PC-3 (cell line): ENCODE results near the gene SMIM9. TPM values are rescaled to one million over a fixed set of nuclear protein-coding genes. Genes with fewer than 3 reads are reported as not detected.

ENCODE experiments used
- ATAC-seq: fragments of 200-7000 bp; cut with Tn5 transposase; 2 replicates; pipeline ENCODE4 v1.9.1; 2020; ENCODE audit warnings: mild to moderate bottlenecking, moderate library complexity
- BruUV-seq: library from RNA; stranded (reverse); fragments of 400-500 nt; replicated peaks from 2 replicates; lab custom pipeline; 2021; lab: Mats Ljungman, UMichigan
- CTCF ChIA-PET: fragments of 300-600 bp; sonication (Branson Sonifier 250); formaldehyde crosslinking; loops from one replicate; lab custom pipeline; 2022; ENCODE audit warnings: antibody characterized with exemption; lab: Charles Lee
- POLR2A ChIA-PET: fragments of 300-600 bp; sonication (Branson Sonifier 250); formaldehyde crosslinking; loops from one replicate; lab custom pipeline; 2022; ENCODE audit warnings: antibody characterized with exemption; ENCODE audit not compliant: unreplicated experiment; lab: Charles Lee
- DNase-seq: peaks from one replicate; pipeline ENCODE4 v3.0.0-alpha.2; 2015
- H2AFZ ChIP-seq: fragments of 300-600 bp; sonication (generic); 2 replicates; pipeline ENCODE4 v1.6.0; 2016; ENCODE audit warnings: antibody characterized with exemption, low read length
- H3F3A ChIP-seq: fragments of 300-600 bp; sonication (generic); one replicate; pipeline ENCODE4 v1.6.0; 2017; ENCODE audit warnings: antibody characterized with exemption, low read length, control low read depth, mild to moderate bottlenecking; ENCODE audit not compliant: unreplicated experiment
- H3K27ac ChIP-seq: fragments of 300-600 bp; sonication (generic); 2 replicates; pipeline ENCODE4 v1.5.1; 2016; ENCODE audit warnings: mild to moderate bottlenecking, low read length
- H3K27me3 ChIP-seq: fragments of 300-600 bp; sonication (generic); 2 replicates; pipeline ENCODE4 v1.6.1; 2016; ENCODE audit warnings: low read length, mixed read lengths
- H3K36me3 ChIP-seq: fragments of 300-600 bp; sonication (generic); 2 replicates; pipeline ENCODE4 v1.6.1; 2016; ENCODE audit warnings: low read depth, mixed run types, low read length, mixed read lengths
- H3K4me1 ChIP-seq: fragments of 300-600 bp; sonication (generic); 2 replicates; pipeline ENCODE4 v1.5.1; 2016; ENCODE audit warnings: low read length; ENCODE audit not compliant: insufficient read depth
- H3K4me2 ChIP-seq: fragments of 300-600 bp; sonication (generic); 2 replicates; pipeline ENCODE4 v1.6.0; 2016; ENCODE audit warnings: low read length
- H3K4me3 ChIP-seq: fragments of 300-600 bp; sonication (generic); 2 replicates; pipeline ENCODE4 v1.5.1; 2016; ENCODE audit warnings: mild to moderate bottlenecking, low read length, mixed read lengths
- H3K79me2 ChIP-seq: fragments of 300-600 bp; sonication (generic); 2 replicates; pipeline ENCODE4 v1.6.1; 2017; ENCODE audit warnings: low read length, mixed read lengths
- H3K9ac ChIP-seq: fragments of 300-600 bp; sonication (generic); 2 replicates; pipeline ENCODE4 v1.6.0; 2016; ENCODE audit warnings: mild to moderate bottlenecking, low read length
- H3K9me2 ChIP-seq: fragments of 300-600 bp; sonication (generic); replicated peaks from 2 replicates; pipeline ENCODE4 v1.6.1; 2016; ENCODE audit warnings: mixed run types, low read length, mixed read lengths
- H3K9me3 ChIP-seq: fragments of 300-600 bp; sonication (generic); 2 replicates; pipeline ENCODE4 v1.6.1; 2016; ENCODE audit warnings: low read length, mixed read lengths
- H4K20me1 ChIP-seq: fragments of 300-600 bp; sonication (generic); 2 replicates; pipeline ENCODE4 v1.6.1; 2016; ENCODE audit warnings: low read length, mixed read lengths
- CTCF ChIP-seq: fragments of 300-600 bp; sonication (generic); conservative IDR thresholded peaks from 2 replicates; pipeline ENCODE4 v1.5.1; 2017; ENCODE audit warnings: antibody characterized with exemption, low read depth, mild to moderate bottlenecking, low read length
- EZH2 ChIP-seq: fragments of 300-600 bp; sonication (generic); IDR thresholded peaks from one replicate; pipeline ENCODE4 v1.6.1; 2017; ENCODE audit warnings: antibody characterized with exemption, mild to moderate bottlenecking, low read length; ENCODE audit not compliant: unreplicated experiment
- EZH2phosphoT487 ChIP-seq: fragments of 300-600 bp; sonication (generic); IDR thresholded peaks from 2 replicates; pipeline ENCODE4 v1.6.1; 2018; ENCODE audit warnings: mild to moderate bottlenecking, antibody characterized with exemption, low read length, borderline replicate concordance
- intact Hi-C: fragments of 100-400 bp; cut with micrococcal nuclease; formaldehyde crosslinking; loops from 2 replicates; pipeline ENCODE4 v1.9.0; 2023
- total RNA-seq: library from RNA; depleted of rRNA; stranded (reverse); fragments of >200 nt; gene quantifications from 2 replicates; pipeline ENCODE4 v1.2.3, GENCODE V29; 2014

SMIM9 gene
- total RNA-seq, 1 experiment from 2014 or later: not detected

- no peaks in the 10 kb centered on the region for H3K27me3 ChIP-seq
- H3F3A ChIP-seq: no peaks in the 10 kb centered on the region
- no peaks in the 10 kb centered on the region; the same call in 1 of the 2 replicates for H3K36me3 ChIP-seq
- H3K79me2 ChIP-seq: no peaks in the 10 kb centered on the region
- H2AFZ ChIP-seq: no peak overlapping the region
- ChIA-PET POLR2A (no interaction called here), CTCF (no interaction called here)
- DNase-seq (no peak), ATAC-seq (no peak)
- TF ChIP-seq EZH2phosphoT487 (no peak), EZH2 (no peak), CTCF (no peak)
- H4K20me1 ChIP-seq: no peaks in the 10 kb centered on the region
- H3K9me2 ChIP-seq: no peaks in the 10 kb centered on the region
- H3K4me3 ChIP-seq: no peak overlapping the region
- no peaks in the 10 kb centered on the region for H3K4me1 ChIP-seq
- H3K4me2 ChIP-seq: no peak overlapping the region
- no peak overlapping the region for H3K27ac ChIP-seq
- no TSS peak for BruUV-seq
- no peak overlapping the region for H3K9ac ChIP-seq
- intact Hi-C loops: no loop called here
- H3K9me3 ChIP-seq: no peaks in the 10 kb centered on the region
Measured at GRCh38 chrX:154784149-154784995, 50.1 kb downstream of the SMIM9 start.

GRCh38 chrX:154780968-154781367 lies 53.5 kb downstream of the SMIM9 start:
- H3K36me3 ChIP-seq: peaks cover 18% of the 10 kb centered on the region
- intact Hi-C loops: no loop called here
- no peak overlapping the region for H2AFZ ChIP-seq
- no peaks in the 10 kb centered on the region for H4K20me1 ChIP-seq
- POLR2A ChIA-PET: no interaction called here
- H3K27me3 ChIP-seq: no peaks in the 10 kb centered on the region
- H3K9ac ChIP-seq: no peak overlapping the region
- H3K9me2 ChIP-seq: no peaks in the 10 kb centered on the region
- no peak overlapping the region for H3K4me3 ChIP-seq
- no peak overlapping the region for H3K4me2 ChIP-seq
- H3K4me1 ChIP-seq: no peaks in the 10 kb centered on the region
- H3F3A ChIP-seq: no peaks in the 10 kb centered on the region
- no peak for DNase-seq
- BruUV-seq: no TSS peak
- no peak for TF ChIP-seq EZH2
- no peak overlapping the region for H3K27ac ChIP-seq
- no peaks in the 10 kb centered on the region for H3K9me3 ChIP-seq
- no peaks in the 10 kb centered on the region for H3K79me2 ChIP-seq
- CTCF ChIA-PET: no interaction called here
- no peak for ATAC-seq

- H3K4me3 ChIP-seq: no peak overlapping the region
- H3F3A ChIP-seq: no peaks in the 10 kb centered on the region
- no TSS peak for BruUV-seq
- H3K27me3 ChIP-seq: no peaks in the 10 kb centered on the region
- POLR2A ChIA-PET: no interaction called here
- CTCF ChIA-PET: no interaction called here
- no peak overlapping the region for H3K9ac ChIP-seq
- H3K36me3 ChIP-seq: peaks cover 35% of the 10 kb centered on the region
- no peaks in the 10 kb centered on the region for H3K9me3 ChIP-seq
- peak; percentile 12 for DNase-seq
- no peaks in the 10 kb centered on the region for H3K79me2 ChIP-seq
- ATAC-seq: no peak
- H3K9me2 ChIP-seq: no peaks in the 10 kb centered on the region
- H4K20me1 ChIP-seq: no peaks in the 10 kb centered on the region
- H3K27ac ChIP-seq: no peak overlapping the region
- intact Hi-C loops: no loop called here
- TF ChIP-seq EZH2: no peak
- TF ChIP-seq CTCF: no peak
- TF ChIP-seq EZH2phosphoT487: no peak
- no peaks in the 10 kb centered on the region for H3K4me1 ChIP-seq
- H3K4me2 ChIP-seq: no peak overlapping the region
- no peak overlapping the region for H2AFZ ChIP-seq
Measured at GRCh38 chrX:154779261-154779660, 55.2 kb downstream of the SMIM9 start.
